ENCODE results near the gene ADAMTS7.

DNA sequence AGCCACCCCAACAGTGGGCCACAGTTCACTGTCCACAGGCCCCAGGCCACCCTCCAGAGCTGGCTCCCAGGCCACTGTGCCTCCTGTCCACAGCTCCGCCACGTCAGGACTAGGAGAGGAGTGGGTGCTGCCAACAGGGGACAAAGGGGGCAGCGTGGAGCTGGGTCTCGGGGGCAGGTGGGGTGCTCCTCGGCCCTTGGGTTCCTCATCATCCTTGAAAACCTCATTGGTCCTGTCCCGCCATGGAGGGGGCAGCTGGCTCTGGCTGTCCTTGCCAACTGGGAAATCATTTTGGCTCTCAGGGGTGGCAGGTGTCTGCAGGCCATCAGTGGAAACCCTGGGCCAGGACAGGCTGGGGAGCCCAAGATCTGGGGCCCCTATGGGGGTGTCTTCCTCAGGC lies 45.2 kb downstream of the ADAMTS7 start:
- no peak for TF ChIP-seq CTCF (tag by site-specific recombination; IDR thresholded peaks at IDR 0.05)
- no peak for TF ChIP-seq ZNF501 (tag by site-specific recombination; IDR thresholded peaks at IDR 0.05)
- TF ChIP-seq, protein P1, sequence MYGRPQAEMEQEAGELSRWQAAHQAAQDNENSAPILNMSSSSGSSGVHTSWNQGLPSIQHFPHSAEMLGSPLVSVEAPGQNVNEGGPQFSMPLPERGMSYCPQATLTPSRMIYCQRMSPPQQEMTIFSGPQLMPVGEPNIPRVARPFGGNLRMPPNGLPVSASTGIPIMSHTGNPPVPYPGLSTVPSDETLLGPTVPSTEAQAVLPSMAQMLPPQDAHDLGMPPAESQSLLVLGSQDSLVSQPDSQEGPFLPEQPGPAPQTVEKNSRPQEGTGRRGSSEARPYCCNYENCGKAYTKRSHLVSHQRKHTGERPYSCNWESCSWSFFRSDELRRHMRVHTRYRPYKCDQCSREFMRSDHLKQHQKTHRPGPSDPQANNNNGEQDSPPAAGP (tag by site-specific recombination; IDR thresholded peaks at IDR 0.05) = no peak
- TF ChIP-seq ZNF133 (tag by site-specific recombination; IDR thresholded peaks at IDR 0.05) = no peak
- TF ChIP-seq ZNF311 (tag by site-specific recombination; IDR thresholded peaks at IDR 0.05; ENCODE audit: borderline replicate concordance) = no peak
- TF ChIP-seq, protein P2, sequence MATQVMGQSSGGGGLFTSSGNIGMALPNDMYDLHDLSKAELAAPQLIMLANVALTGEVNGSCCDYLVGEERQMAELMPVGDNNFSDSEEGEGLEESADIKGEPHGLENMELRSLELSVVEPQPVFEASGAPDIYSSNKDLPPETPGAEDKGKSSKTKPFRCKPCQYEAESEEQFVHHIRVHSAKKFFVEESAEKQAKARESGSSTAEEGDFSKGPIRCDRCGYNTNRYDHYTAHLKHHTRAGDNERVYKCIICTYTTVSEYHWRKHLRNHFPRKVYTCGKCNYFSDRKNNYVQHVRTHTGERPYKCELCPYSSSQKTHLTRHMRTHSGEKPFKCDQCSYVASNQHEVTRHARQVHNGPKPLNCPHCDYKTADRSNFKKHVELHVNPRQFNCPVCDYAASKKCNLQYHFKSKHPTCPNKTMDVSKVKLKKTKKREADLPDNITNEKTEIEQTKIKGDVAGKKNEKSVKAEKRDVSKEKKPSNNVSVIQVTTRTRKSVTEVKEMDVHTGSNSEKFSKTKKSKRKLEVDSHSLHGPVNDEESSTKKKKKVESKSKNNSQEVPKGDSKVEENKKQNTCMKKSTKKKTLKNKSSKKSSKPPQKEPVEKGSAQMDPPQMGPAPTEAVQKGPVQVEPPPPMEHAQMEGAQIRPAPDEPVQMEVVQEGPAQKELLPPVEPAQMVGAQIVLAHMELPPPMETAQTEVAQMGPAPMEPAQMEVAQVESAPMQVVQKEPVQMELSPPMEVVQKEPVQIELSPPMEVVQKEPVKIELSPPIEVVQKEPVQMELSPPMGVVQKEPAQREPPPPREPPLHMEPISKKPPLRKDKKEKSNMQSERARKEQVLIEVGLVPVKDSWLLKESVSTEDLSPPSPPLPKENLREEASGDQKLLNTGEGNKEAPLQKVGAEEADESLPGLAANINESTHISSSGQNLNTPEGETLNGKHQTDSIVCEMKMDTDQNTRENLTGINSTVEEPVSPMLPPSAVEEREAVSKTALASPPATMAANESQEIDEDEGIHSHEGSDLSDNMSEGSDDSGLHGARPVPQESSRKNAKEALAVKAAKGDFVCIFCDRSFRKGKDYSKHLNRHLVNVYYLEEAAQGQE (tag by site-specific recombination; IDR thresholded peaks at IDR 0.05) = no peak
- no peak for TF ChIP-seq ZIC2 (tag by site-specific recombination; IDR thresholded peaks at IDR 0.05)
- TF ChIP-seq ZNF24 (tag by site-specific recombination; IDR thresholded peaks at IDR 0.05) = no peak
- TF ChIP-seq ZNF704 (tag by site-specific recombination; IDR thresholded peaks at IDR 0.05) = no peak
